Smooth muscle cell (in vitro differentiated cells): ENCODE measurements around the gene ICE2. TPM values are rescaled to one million over a fixed set of nuclear protein-coding genes. Genes with fewer than 3 reads are reported as not detected.

Experiments used
- DNase-seq: peaks from one replicate; lab custom pipeline; 2025; ENCODE audit not compliant: unreplicated experiment; lab: John Stamatoyannopoulos, UW
- H2AFZ ChIP-seq: fragments of 200-600 bp; sonication (generic); 2 replicates; pipeline ENCODE4 v1.6.0; 2016; ENCODE audit warnings: antibody characterized with exemption, low read depth, mild to moderate bottlenecking
- H3F3A ChIP-seq: fragments of 200-600 bp; sonication (generic); 2 replicates; pipeline ENCODE4 v1.6.0; 2017; ENCODE audit warnings: antibody characterized with exemption, low read depth
- H3K27ac ChIP-seq: fragments of 200-600 bp; sonication (generic); 2 replicates; pipeline ENCODE4 v1.5.1; 2016; ENCODE audit warnings: low read depth, mild to moderate bottlenecking
- H3K27me3 ChIP-seq: fragments of 200-600 bp; sonication (generic); 2 replicates; pipeline ENCODE4 v1.6.1; 2016; ENCODE audit warnings: low read depth, mild to moderate bottlenecking
- H3K36me3 ChIP-seq: fragments of 200-600 bp; sonication (generic); 2 replicates; pipeline ENCODE4 v1.5.1; 2016; ENCODE audit warnings: low read depth
- H3K4me1 ChIP-seq: fragments of 200-600 bp; sonication (generic); 2 replicates; pipeline ENCODE4 v1.5.1; 2016; ENCODE audit warnings: low read depth
- H3K4me2 ChIP-seq: fragments of 200-600 bp; sonication (generic); 2 replicates; pipeline ENCODE4 v1.6.0; 2016; ENCODE audit warnings: mild to moderate bottlenecking
- H3K4me3 ChIP-seq: fragments of 200-600 bp; sonication (generic); 2 replicates; pipeline ENCODE4 v1.5.1; 2016; ENCODE audit warnings: mild to moderate bottlenecking
- H3K79me2 ChIP-seq: fragments of 200-600 bp; sonication (generic); 2 replicates; pipeline ENCODE4 v1.6.0; 2016; ENCODE audit warnings: low read depth, mild to moderate bottlenecking
- H3K9ac ChIP-seq: fragments of 200-600 bp; sonication (generic); 2 replicates; pipeline ENCODE4 v1.6.0; 2016; ENCODE audit warnings: low read depth
- H3K9me3 ChIP-seq: fragments of 200-600 bp; sonication (generic); replicated peaks from 2 replicates; pipeline ENCODE4 v1.5.1; 2016; ENCODE audit warnings: low read depth
- H4K20me1 ChIP-seq: fragments of 200-600 bp; sonication (generic); 2 replicates; pipeline ENCODE4 v1.6.0; 2016; ENCODE audit warnings: low read depth
- WGBS: methylation state at CpG from one replicate; pipeline ENCODE4 v1.1.7; 2016; ENCODE audit warnings: low lambda C conversion rate; 5-methylcytosine and 5-hydroxymethylcytosine counted together
- polyA plus RNA-seq: library from polyadenylated mRNA; unstranded; fragments of >200 nt; fragmentation: Nextera tagmentation; extraction: Ambion mirVana; gene quantifications from 2 replicates; pipeline ENCODE4 v1.2.1, GENCODE V29; 2016
- total RNA-seq: library from RNA; depleted of rRNA; stranded (reverse); fragments of >200 nt; gene quantifications from 2 replicates; pipeline ENCODE4 v1.2.3, GENCODE V29; 2014
- TF ChIP-seq, protein P1 (sequence below): fragments of 200-600 bp; sonication (generic); IDR thresholded peaks from 2 replicates; pipeline ENCODE4 v1.5.1; 2017; ENCODE audit warnings: borderline replicate concordance, mild to moderate bottlenecking, antibody characterized with exemption; ENCODE audit not compliant: insufficient read depth, poor library complexity, severe bottlenecking

ICE2 gene
- total and polyA plus RNA-seq, 2 experiments from 2014 or later, result 15.2 to 17.3 TPM

DNA sequence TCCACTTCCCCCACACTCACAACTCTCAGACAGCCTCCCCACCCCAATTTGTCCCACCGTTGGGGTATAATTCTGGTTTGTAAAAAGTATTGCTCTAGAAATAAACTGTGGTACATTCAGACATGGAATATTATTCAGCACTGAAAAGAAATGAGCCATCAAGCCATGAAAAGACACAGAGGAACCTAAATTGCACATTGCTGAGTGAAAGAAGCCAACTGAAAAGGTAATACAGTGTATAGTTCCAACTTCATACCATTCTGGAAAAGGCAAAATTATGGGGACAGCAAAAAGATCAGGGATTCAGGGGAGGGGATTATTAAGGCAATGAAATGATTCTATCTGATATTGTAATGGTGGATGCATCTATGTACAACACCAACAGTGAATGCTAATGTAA, 91.6 kb downstream of the ICE2 start:
- H3F3A ChIP-seq, result peaks cover 61% of the 10 kb centered on the region
- peaks cover 24% of the 10 kb centered on the region for H3K4me1 ChIP-seq
- WGBS, result 86% methylated on average over 1 of the region's 1 CpG
- H2AFZ ChIP-seq, result no peak overlapping the region
- no peaks in the 10 kb centered on the region for H3K27me3 ChIP-seq
- peaks cover 100% of the 10 kb centered on the region for H3K79me2 ChIP-seq
- peak overlapping the region; percentile 44 for H3K4me2 ChIP-seq
- H3K4me3 ChIP-seq, result no peak overlapping the region
- H4K20me1 ChIP-seq, result peaks cover 100% of the 10 kb centered on the region
- TF ChIP-seq, protein P1, sequence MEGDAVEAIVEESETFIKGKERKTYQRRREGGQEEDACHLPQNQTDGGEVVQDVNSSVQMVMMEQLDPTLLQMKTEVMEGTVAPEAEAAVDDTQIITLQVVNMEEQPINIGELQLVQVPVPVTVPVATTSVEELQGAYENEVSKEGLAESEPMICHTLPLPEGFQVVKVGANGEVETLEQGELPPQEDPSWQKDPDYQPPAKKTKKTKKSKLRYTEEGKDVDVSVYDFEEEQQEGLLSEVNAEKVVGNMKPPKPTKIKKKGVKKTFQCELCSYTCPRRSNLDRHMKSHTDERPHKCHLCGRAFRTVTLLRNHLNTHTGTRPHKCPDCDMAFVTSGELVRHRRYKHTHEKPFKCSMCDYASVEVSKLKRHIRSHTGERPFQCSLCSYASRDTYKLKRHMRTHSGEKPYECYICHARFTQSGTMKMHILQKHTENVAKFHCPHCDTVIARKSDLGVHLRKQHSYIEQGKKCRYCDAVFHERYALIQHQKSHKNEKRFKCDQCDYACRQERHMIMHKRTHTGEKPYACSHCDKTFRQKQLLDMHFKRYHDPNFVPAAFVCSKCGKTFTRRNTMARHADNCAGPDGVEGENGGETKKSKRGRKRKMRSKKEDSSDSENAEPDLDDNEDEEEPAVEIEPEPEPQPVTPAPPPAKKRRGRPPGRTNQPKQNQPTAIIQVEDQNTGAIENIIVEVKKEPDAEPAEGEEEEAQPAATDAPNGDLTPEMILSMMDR, result no peak
- no peak for DNase-seq
- H3K36me3 ChIP-seq, result peaks cover 9% of the 10 kb centered on the region
- H3K9ac ChIP-seq, result no peak overlapping the region
- H3K27ac ChIP-seq, result peak overlapping the region; percentile 99
- H3K9me3 ChIP-seq, result no peaks in the 10 kb centered on the region

DNA sequence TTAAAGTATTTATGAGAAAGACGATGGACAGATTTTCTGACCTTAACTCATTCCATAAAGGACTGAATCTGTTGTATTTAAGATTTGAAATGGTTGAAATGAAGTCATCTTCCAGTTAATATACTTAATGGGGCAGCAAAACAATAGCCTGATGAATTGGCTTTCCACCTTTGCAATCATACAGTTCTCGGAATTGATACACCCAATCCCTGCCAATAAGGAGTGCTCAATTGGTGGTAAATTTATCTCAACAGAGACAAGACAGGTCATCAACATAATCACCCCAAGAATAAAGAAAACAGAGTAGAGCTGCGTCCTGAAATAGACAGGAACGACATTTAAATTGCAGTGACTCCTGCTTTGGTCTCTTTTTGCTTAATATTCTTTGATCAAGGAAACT, 92.3 kb downstream of the ICE2 start:
- H3K79me2 ChIP-seq, result peaks cover 100% of the 10 kb centered on the region
- H3K27ac ChIP-seq, result peak overlapping the region; percentile 99
- H3K27me3 ChIP-seq, result no peaks in the 10 kb centered on the region
- TF ChIP-seq, protein P1, result no peak
- no peaks in the 10 kb centered on the region for H3K9me3 ChIP-seq
- peak overlapping the region; percentile 44 for H3K4me2 ChIP-seq
- DNase-seq, result no peak
- 72% methylated on average over 4 of the region's 4 CpGs for WGBS
- H3K36me3 ChIP-seq, result peaks cover 9% of the 10 kb centered on the region
- peaks cover 61% of the 10 kb centered on the region for H3F3A ChIP-seq
- H3K4me1 ChIP-seq, result peaks cover 17% of the 10 kb centered on the region
- H2AFZ ChIP-seq, result no peak overlapping the region
- no peak overlapping the region for H3K4me3 ChIP-seq
- H4K20me1 ChIP-seq, result peaks cover 100% of the 10 kb centered on the region
- H3K9ac ChIP-seq, result no peak overlapping the region

DNA sequence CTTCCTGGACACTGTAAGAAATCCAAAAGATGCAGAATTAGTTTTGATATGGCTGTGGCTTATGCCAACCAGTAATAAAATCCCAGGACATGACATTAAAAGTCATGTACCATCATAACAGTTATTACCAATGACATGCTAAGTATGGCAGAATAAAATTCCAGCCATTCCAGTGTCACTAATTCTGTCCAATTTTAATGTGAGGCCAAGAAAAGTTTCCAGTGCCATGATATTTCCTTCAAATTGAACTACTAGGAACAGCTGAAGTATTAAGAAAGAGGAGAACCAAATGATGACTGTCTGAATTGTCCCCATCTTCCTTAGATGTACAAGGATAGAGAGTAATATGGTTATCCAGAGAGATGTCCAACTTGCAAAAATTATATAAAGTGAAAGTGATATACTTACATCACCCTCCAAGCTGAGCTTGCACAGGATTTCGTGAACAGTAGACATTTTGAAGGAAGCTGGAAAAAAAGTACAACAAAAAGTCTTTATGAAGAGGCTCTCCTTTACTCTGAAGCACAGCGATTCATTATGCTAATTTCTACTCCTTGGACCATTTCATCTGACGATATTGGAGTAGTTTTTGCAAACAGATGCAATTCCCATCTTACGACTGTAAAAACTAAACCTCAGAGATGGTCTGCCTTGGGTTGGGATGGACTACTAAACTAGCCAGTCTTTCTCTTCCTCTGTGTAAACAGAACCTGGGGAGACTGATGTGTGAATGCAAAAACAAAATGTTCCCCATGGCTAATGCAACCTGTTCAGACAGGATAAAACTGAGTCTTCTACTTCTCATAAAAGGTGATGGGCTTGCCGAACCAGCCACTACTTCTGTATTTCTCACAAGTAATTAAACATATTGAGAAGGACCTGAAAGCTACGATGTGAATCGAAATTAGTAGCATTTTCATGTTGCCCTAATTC, 93.1 kb downstream of the ICE2 start:
- no peak overlapping the region for H3K9ac ChIP-seq
- TF ChIP-seq, protein P1, result no peak
- H3K79me2 ChIP-seq, result peaks cover 99% of the 10 kb centered on the region
- peaks cover 100% of the 10 kb centered on the region for H4K20me1 ChIP-seq
- H3K27ac ChIP-seq, result peak overlapping the region; percentile 99
- peaks cover 9% of the 10 kb centered on the region for H3K36me3 ChIP-seq
- no peak for DNase-seq
- H3F3A ChIP-seq, result peaks cover 63% of the 10 kb centered on the region
- peak overlapping the region; percentile 44 for H3K4me2 ChIP-seq
- peaks cover 16% of the 10 kb centered on the region for H3K4me1 ChIP-seq
- no peaks in the 10 kb centered on the region for H3K9me3 ChIP-seq
- 81% methylated on average over 7 of the region's 7 CpGs for WGBS
- H3K27me3 ChIP-seq, result no peaks in the 10 kb centered on the region
- H3K4me3 ChIP-seq, result no peak overlapping the region
- no peak overlapping the region for H2AFZ ChIP-seq
